Activated T-cell treated with anti-CD3 and anti-CD28 coated beads, Interleukin-2, amount 50 U/mL, for 4 hours (primary cell): ENCODE results near the gene RAD23B. TPM values are rescaled to one million over a fixed set of nuclear protein-coding genes. Genes with fewer than 3 reads are reported as not detected.

Experiments used
- ATAC-seq, 2 donors: fragments of 200-7000 bp; cut with Tn5 transposase; one replicate each; pipeline ENCODE4 v1.10.0; 2021
- DNase-seq: peaks from one replicate; pipeline ENCODE4 v3.0.0-alpha.2; 2020
- H3K27me3 Mint-ChIP-seq: one replicate; pipeline ENCODE4 v1.8.0; 2021; ENCODE audit warnings: low read depth, mixed read lengths
- H3K36me3 Mint-ChIP-seq: one replicate; pipeline ENCODE4 v1.8.0; 2022; ENCODE audit warnings: mixed read lengths; ENCODE audit not compliant: insufficient read depth
- H3K4me1 Mint-ChIP-seq: one replicate; pipeline ENCODE4 v1.8.0; 2021; ENCODE audit warnings: low read depth, mixed read lengths
- H3K4me3 Mint-ChIP-seq: one replicate; pipeline ENCODE4 v1.8.0; 2021; ENCODE audit warnings: mild to moderate bottlenecking, moderate library complexity, mixed read lengths
- H3K9me3 Mint-ChIP-seq: one replicate; pipeline ENCODE4 v1.8.0; 2021; ENCODE audit warnings: mixed read lengths
- total RNA-seq, 3 donors: library from RNA; stranded (reverse); gene quantifications; one replicate each; pipeline ENCODE4 v1.2.1, GENCODE V29; 2021

RAD23B gene
- 100 to 1,000 TPM; 168 to 208 (median 185) TPM for total RNA-seq

GRCh38 chr9:107282759-107283622, at the start of gene RAD23B:
TSS of gene RAD23B (plus strand) at chr9:107283279. CDS start at chr9:107283630, 351 bp downstream.
- Mint-ChIP-seq H3K4me1 (peaks cover 48% of the 10 kb centered on the region), H3K4me3 (peak within 1 kb of the TSS; percentile 94), H3K9me3 (no peaks in the 10 kb centered on the region), H3K27me3 (no peaks in the 10 kb centered on the region), H3K36me3 (peaks cover 7% of the 10 kb centered on the region)
- DNase-seq (peak; percentile 99), ATAC-seq (peak; percentile 83 to 87)

GRCh38 chr9:107235765-107236442, 47.2 kb upstream of the RAD23B start:
- Mint-ChIP-seq H3K9me3 (no peaks in the 10 kb centered on the region), H3K4me3 (no peak overlapping the region), H3K4me1 (peaks cover 4% of the 10 kb centered on the region), H3K27me3 (peaks cover 7% of the 10 kb centered on the region), H3K36me3 (no peaks in the 10 kb centered on the region)
- ATAC-seq = no peak
- DNase-seq = no peak

DNA sequence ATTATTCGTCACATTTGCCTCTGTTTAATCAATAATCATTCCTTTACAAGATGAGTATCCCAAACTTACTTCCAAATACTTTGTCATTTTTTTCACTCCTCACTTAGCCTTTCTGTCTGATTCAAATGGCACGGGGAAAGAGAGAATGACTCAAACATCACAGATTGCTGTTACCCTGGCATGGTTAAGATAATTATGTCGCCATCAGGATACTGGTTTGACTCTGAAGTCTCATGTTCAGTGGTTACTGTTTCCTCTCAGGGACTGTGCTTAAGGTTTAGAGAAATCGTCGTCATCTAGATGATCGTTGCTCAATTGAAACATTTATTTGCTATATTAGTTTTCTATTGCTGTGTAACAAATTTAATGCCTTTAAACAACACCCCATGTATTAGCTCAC, 45.2 kb upstream of the RAD23B start:
- Mint-ChIP-seq H3K9me3 (no peaks in the 10 kb centered on the region), H3K4me1 (peaks cover 10% of the 10 kb centered on the region), H3K27me3 (peaks cover 7% of the 10 kb centered on the region), H3K4me3 (no peak overlapping the region), H3K36me3 (no peaks in the 10 kb centered on the region)
- DNase-seq (no peak), ATAC-seq (peak in 1 of 2 donors; percentile 30)

DNA sequence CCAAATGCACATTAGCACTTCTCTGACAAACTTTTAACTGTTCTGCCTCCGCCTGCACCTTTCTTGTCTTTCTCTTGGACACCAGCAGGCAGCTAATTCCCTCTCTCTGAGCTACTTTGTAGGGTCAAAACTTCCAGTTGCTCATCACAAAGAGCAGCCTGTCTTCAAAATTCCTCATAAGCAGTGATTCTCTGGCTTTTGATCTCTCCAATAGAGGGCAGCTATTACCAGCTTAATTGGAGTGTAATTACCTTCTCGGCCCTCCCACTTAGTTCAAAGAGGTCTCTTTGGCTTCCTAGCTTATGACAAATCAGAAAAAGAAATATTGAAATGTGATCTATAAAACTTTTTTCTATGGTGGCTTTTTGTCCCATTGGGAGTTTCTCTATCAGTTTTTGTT, 43.6 kb upstream of the RAD23B start:
- H3K9me3 Mint-ChIP-seq = no peaks in the 10 kb centered on the region
- DNase-seq (no peak), ATAC-seq (no peak)
- peaks cover 2% of the 10 kb centered on the region for H3K27me3 Mint-ChIP-seq
- H3K4me1 Mint-ChIP-seq = peaks cover 22% of the 10 kb centered on the region
- H3K4me3 Mint-ChIP-seq = no peak overlapping the region
- H3K36me3 Mint-ChIP-seq = no peaks in the 10 kb centered on the region

DNA sequence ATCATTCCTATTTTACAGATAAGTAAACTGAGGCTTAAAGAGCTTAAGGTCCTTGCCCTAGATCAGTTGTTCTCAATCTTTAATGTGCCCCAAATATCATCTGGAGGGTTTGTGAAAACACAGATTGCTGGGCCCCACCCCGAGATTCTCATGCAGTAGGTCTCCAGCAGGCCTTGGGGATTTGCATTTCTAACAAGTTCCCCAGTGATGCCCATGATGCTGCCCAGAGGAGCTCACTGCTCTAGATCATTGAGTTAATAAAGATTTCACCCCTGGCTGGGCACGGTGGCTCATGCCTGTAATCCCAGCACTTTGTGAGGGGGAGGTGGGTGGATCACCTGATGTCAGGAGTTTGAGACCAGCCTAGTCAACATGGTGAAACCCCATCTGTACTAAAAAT, 42.8 kb upstream of the RAD23B start:
- ATAC-seq (no peak), DNase-seq (no peak)
- no peak overlapping the region for H3K4me3 Mint-ChIP-seq
- H3K9me3 Mint-ChIP-seq = no peaks in the 10 kb centered on the region
- H3K4me1 Mint-ChIP-seq = peaks cover 22% of the 10 kb centered on the region
- peaks cover 2% of the 10 kb centered on the region for H3K27me3 Mint-ChIP-seq
- H3K36me3 Mint-ChIP-seq = no peaks in the 10 kb centered on the region

DNA sequence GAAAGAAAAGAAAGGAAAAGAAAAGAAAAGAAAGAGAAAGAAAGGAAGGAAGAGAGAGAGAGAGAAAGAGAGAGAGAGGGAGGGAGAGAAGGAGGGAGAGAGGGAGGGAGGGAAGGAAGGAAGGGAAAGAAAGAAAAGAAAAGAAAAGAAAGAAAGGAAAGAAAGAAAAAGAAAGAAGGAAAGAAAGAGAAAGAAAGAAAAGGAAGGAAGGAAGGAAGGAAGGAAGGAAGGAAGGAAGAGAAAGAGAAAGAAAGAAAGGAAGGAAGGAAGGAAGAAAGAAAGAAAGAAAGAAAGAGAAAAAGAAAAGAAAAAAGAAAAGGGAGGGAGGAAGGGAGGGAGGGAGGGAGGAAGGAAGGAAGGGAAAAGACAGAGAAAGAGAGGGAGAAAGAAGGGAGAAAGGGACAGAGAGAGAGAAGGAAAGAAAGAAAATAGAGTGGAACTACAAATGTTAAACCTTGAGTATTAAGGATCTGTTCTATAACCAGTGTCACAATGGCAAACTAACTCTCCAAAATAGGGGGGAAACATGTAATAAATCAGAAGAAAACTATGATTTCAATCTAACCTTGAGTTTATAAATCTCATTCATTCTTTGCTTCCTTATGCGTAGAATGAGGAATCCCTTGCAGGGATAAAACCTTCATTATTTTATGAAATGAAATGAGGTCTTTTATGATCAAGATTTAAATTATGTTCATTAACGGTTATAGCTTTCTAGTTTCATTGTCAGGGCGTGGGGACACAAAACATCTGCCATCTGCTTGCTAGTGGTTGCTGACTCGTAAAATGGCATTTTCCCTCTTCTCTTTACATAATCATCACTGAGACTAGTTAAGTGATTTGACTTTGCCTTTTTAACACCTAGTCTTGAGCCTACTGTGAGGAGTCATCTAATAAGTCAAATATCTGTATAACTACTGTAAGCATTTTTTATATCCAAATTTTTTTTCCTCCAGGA, 40.7 kb upstream of the RAD23B start:
- DNase-seq = no peak
- H3K9me3 Mint-ChIP-seq = no peaks in the 10 kb centered on the region
- peaks cover 2% of the 10 kb centered on the region for H3K27me3 Mint-ChIP-seq
- no peaks in the 10 kb centered on the region for H3K36me3 Mint-ChIP-seq
- H3K4me1 Mint-ChIP-seq = peaks cover 28% of the 10 kb centered on the region
- H3K4me3 Mint-ChIP-seq = no peak overlapping the region
- peak; percentile 32 to 35 for ATAC-seq

DNA sequence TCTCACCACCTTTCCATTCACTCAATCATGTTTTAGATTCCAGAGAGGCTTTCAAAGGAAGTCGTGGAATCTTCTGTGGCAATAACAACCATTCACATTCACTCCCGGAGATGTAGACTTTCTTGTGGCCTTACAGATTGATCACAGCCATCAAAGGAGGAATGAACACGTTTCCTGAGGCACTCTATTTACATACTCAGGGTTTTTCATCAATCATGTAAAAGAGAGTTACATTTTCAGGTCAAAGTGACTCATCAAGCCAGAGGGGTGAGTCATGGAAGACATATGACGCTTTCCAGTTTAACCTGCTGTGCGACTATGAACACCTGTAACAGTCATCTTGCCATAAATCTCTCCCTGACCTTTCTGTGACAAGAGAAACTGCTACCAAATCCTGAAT, 39.3 kb upstream of the RAD23B start:
- H3K36me3 Mint-ChIP-seq = no peaks in the 10 kb centered on the region
- peak; percentile 90 to 91 for ATAC-seq
- H3K9me3 Mint-ChIP-seq = no peaks in the 10 kb centered on the region
- H3K27me3 Mint-ChIP-seq = peaks cover 2% of the 10 kb centered on the region
- peaks cover 24% of the 10 kb centered on the region for H3K4me1 Mint-ChIP-seq
- peak; percentile 24 for DNase-seq
- no peak overlapping the region for H3K4me3 Mint-ChIP-seq

DNA sequence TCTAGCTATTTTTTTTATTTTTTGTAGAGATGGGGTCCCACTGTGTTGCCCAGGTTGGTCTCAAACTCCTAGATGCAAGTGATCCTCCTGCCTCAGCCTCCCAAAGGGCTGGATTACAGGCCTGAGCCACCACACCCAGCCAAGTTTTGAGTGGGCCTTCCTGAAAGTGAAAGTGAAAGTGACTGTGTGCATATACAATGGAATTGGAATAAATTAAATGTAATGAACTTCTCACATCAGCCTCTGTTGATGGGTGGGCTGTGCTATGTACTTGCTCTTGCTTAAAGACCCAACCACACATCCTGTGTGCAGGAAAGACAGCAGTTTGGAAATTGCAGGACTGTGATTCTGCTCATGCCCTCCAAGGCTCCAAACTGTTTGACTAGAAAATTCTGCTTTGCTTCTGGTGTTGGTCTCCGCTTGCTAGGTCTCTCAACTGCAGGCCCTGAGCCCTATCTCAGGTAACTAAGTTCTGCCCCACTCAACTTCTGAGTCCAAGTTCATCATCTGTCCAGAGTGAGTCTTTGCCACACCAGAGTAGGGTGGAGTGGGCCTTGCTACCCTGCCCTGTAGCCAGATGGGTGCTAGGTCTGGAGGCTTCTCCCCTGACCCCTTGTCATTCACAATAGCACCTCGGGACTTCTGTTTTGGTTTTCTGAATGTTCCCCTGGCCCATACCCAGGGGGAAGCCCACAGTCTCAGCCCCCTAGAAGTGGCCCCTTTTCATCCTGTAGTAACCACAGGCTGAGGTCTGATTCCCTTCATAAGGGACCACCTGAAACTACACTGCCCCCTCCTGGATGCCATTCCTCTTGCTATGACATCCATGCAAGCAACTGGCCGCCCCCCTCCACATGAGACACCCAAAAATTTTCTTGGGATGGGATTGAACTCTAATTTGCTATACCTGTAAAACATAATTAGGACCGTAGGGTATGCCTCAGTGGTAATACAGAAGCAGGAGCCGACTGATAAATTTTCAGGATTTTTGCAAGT, 36.5 kb upstream of the RAD23B start:
- no peaks in the 10 kb centered on the region for H3K9me3 Mint-ChIP-seq
- H3K36me3 Mint-ChIP-seq = no peaks in the 10 kb centered on the region
- no peak overlapping the region for H3K4me3 Mint-ChIP-seq

DNA sequence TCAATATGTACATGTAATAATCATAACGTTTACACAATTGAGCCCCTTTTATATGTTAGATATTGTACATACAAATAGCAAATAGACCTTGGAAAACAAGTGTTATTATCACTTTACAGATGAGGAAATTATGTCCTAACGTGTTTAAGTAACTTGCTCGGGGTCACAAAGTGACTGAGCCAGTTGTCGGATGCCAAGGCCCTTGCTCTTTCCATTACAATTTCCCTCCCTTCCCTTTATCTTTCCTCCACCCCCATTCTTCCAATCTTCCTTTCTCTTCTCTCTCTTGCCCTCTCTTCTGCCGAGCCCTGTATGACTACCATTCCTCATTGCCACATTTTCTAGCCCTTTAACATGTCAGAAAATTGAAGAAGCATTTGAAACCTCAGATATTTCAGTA, 34.4 kb upstream of the RAD23B start:
- DNase-seq = no peak
- H3K27me3 Mint-ChIP-seq = peaks cover 4% of the 10 kb centered on the region
- no peaks in the 10 kb centered on the region for H3K9me3 Mint-ChIP-seq
- H3K4me3 Mint-ChIP-seq = no peak overlapping the region
- no peak for ATAC-seq
- H3K4me1 Mint-ChIP-seq = peaks cover 12% of the 10 kb centered on the region
- no peaks in the 10 kb centered on the region for H3K36me3 Mint-ChIP-seq

More for the DNA sequence above, 36.5 kb upstream of the RAD23B start:
- ATAC-seq (no peak), DNase-seq (no peak)
- Mint-ChIP-seq H3K4me1 (peaks cover 24% of the 10 kb centered on the region), H3K27me3 (peaks cover 5% of the 10 kb centered on the region)

GRCh38 chr9:107249131-107249533, 33.9 kb upstream of the RAD23B start:
- ATAC-seq (no peak), DNase-seq (no peak)
- H3K27me3 Mint-ChIP-seq = peaks cover 4% of the 10 kb centered on the region
- H3K9me3 Mint-ChIP-seq = no peaks in the 10 kb centered on the region
- peaks cover 8% of the 10 kb centered on the region for H3K4me1 Mint-ChIP-seq
- no peaks in the 10 kb centered on the region for H3K36me3 Mint-ChIP-seq
- H3K4me3 Mint-ChIP-seq = no peak overlapping the region

DNA sequence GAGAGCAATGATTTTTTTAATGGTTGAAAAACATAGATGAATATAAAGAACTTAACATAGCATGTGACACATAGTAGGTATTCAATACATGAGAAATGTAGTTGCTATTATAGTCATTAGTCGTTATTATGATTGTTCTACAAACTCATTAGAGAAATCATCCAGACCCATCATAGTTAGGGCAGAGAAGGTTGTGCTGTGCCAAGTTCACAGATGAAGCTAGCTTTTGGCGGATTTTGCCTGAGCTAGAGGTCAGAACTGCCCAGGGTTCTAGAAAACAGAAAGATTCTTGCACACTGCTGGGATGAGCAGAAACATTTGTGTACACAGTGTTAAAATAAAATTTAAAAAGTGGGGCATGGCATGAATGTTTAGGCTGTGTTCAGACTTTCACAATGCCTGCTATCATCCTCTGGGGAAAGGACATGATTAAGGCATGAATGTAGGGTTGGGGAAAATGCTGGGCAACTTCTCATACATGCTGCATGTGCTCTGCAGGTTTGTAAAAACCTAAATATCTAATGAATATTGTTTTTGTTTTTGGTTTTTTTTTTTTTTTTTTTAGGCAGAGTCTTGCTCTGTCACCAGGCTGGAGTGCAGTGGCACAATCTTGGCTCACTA, 33.3 kb upstream of the RAD23B start:
- Mint-ChIP-seq H3K4me1 (peaks cover 6% of the 10 kb centered on the region), H3K4me3 (no peak overlapping the region), H3K9me3 (no peaks in the 10 kb centered on the region)

GRCh38 chr9:107251756-107252322, 31.2 kb upstream of the RAD23B start:
- no peaks in the 10 kb centered on the region for H3K36me3 Mint-ChIP-seq
- peaks cover 4% of the 10 kb centered on the region for H3K27me3 Mint-ChIP-seq
- no peak overlapping the region for H3K4me3 Mint-ChIP-seq
- DNase-seq (no peak), ATAC-seq (no peak)
- H3K4me1 Mint-ChIP-seq = peaks cover 2% of the 10 kb centered on the region
- no peaks in the 10 kb centered on the region for H3K9me3 Mint-ChIP-seq

More for the DNA sequence above, 33.3 kb upstream of the RAD23B start:
- no peaks in the 10 kb centered on the region for H3K36me3 Mint-ChIP-seq
- H3K27me3 Mint-ChIP-seq = peaks cover 4% of the 10 kb centered on the region
- DNase-seq (no peak), ATAC-seq (no peak)
